ENCODE results near the gene OPHN1.
"Not testable (repeated sequence)": the region's sequence is repeated elsewhere in the genome, so short reads cannot be mapped to it uniquely, and the experiment has no call there.

The OPHN1 gene

GRCh38 chrX:68139791-68140190 lies 293.5 kb downstream of the OPHN1 start:
- DNase-seq: peak; percentile 7

- no peak for DNase-seq
These were observed 300.1 kb downstream of the OPHN1 start for GRCh38 chrX:68133181-68133580.

- no peak for DNase-seq
These were observed 300.5 kb downstream of the OPHN1 start for GRCh38 chrX:68132749-68133148.

GRCh38 chrX:68121835-68122234 lies 311.5 kb downstream of the OPHN1 start:
- no peak for DNase-seq

- no peak for DNase-seq
These were observed 311.9 kb downstream of the OPHN1 start for GRCh38 chrX:68121371-68121770.

GRCh38 chrX:68115371-68115770 lies 317.9 kb downstream of the OPHN1 start:
- no peak for DNase-seq

GRCh38 chrX:68114573-68115129 lies 318.6 kb downstream of the OPHN1 start:
- peak; percentile 4 for DNase-seq

- DNase-seq: no peak
These were observed 319.3 kb downstream of the OPHN1 start for GRCh38 chrX:68113837-68114572.

GRCh38 chrX:68112321-68112720 lies 321.0 kb downstream of the OPHN1 start:
- no peak for DNase-seq

GRCh38 chrX:68109162-68109561 lies 324.1 kb downstream of the OPHN1 start:
- no peak for DNase-seq

GRCh38 chrX:68098431-68098830 lies 334.9 kb downstream of the OPHN1 start:
- no peak for DNase-seq

GRCh38 chrX:68090266-68090665 lies 343.0 kb downstream of the OPHN1 start:
- no peak for DNase-seq

- DNase-seq: no peak
These were observed 345.8 kb downstream of the OPHN1 start for GRCh38 chrX:68087526-68087925.

GRCh38 chrX:68086709-68087108 lies 346.6 kb downstream of the OPHN1 start:
- no peak for DNase-seq

GRCh38 chrX:68084765-68085164 lies 348.5 kb downstream of the OPHN1 start:
- peak; percentile 21 for DNase-seq

- DNase-seq: no peak
These were observed 349.8 kb downstream of the OPHN1 start for GRCh38 chrX:68083510-68083909.

GRCh38 chrX:68079961-68080360 lies 353.3 kb downstream of the OPHN1 start:
- DNase-seq: peak; percentile 3

- not testable (repeated sequence) for DNase-seq
These were observed 354.5 kb downstream of the OPHN1 start for GRCh38 chrX:68078801-68079200.

- DNase-seq: no peak
These were observed 355.9 kb downstream of the OPHN1 start for GRCh38 chrX:68077378-68077777.

- DNase-seq: peak; percentile 27
These were observed 361.3 kb downstream of the OPHN1 start for GRCh38 chrX:68072041-68072440.

GRCh38 chrX:68070119-68070518 lies 363.2 kb downstream of the OPHN1 start:
- not testable (repeated sequence) for DNase-seq

GRCh38 chrX:68061206-68061535 lies 372.1 kb downstream of the OPHN1 start:
- DNase-seq: no peak

GRCh38 chrX:68060506-68061205 lies 372.6 kb downstream of the OPHN1 start:
- DNase-seq: peak; percentile 28

GRCh38 chrX:68059469-68059868 lies 373.8 kb downstream of the OPHN1 start:
- DNase-seq: peak; percentile 4
